ENCODE results near the gene METTL25.

The METTL25 gene

GRCh38 chr12:82461393-82461792, 103.1 kb downstream of the METTL25 start:
- H3K4me3 ChIP-seq (ENCODE audit: low read length): no peak overlapping the region
- H3K4me1 ChIP-seq (ENCODE audit: control insufficient read depth, low read depth, low read length): no peaks in the 10 kb centered on the region
- H3K79me1 ChIP-seq (ENCODE audit: low read length): no peaks in the 10 kb centered on the region
- H2BK15ac ChIP-seq (replicated peaks; ENCODE audit: low read depth): no peak overlapping the region
- H2BK5ac ChIP-seq (ENCODE audit: low read length): no peak overlapping the region
- H2BK120ac ChIP-seq (ENCODE audit: low read depth, low read length): no peak overlapping the region
- DNase-seq: no peak
- H2AK5ac ChIP-seq (ENCODE audit: low read length): no peak overlapping the region
- no peak overlapping the region for H3K4ac ChIP-seq (ENCODE audit: low read depth, low read length)
- H4K5ac ChIP-seq (ENCODE audit: low read length): no peak overlapping the region
- WGBS (ENCODE audit: extremely low coverage, insufficient coverage, low lambda C conversion rate): no CpG with 5 or more reads among the region's 1 CpG
- H3K18ac ChIP-seq (ENCODE audit: low read length): no peak overlapping the region
- no peaks in the 10 kb centered on the region for H3K36me3 ChIP-seq (ENCODE audit: control insufficient read depth, insufficient read depth, low read length)
- no peaks in the 10 kb centered on the region for H3K27me3 ChIP-seq (ENCODE audit: insufficient read depth, low read length, poor library complexity)
- H3K79me2 ChIP-seq (ENCODE audit: control insufficient read depth, insufficient read depth, low read length): no peaks in the 10 kb centered on the region
- no peak overlapping the region for H3K27ac ChIP-seq (ENCODE audit: low read depth, low read length)
- H3K23ac ChIP-seq (ENCODE audit: low read length): no peak overlapping the region
- H3K4me2 ChIP-seq (ENCODE audit: low read length): no peak overlapping the region
- H4K8ac ChIP-seq (ENCODE audit: low read depth, low read length): no peak overlapping the region
- H3K9ac ChIP-seq (ENCODE audit: low read length): no peak overlapping the region
- no peak overlapping the region for H3K56ac ChIP-seq (ENCODE audit: low read length)

GRCh38 chr12:82461836-82462235, 103.5 kb downstream of the METTL25 start:
- Histone ChIP-seq H3K27ac (ENCODE audit: low read depth, low read length) (no peak overlapping the region), H3K9ac (ENCODE audit: low read length) (no peak overlapping the region), H3K4me3 (ENCODE audit: low read length) (no peak overlapping the region), H3K18ac (ENCODE audit: low read length) (no peak overlapping the region), H2AK5ac (ENCODE audit: low read length) (no peak overlapping the region), H3K23ac (ENCODE audit: low read length) (no peak overlapping the region), H3K79me2 (ENCODE audit: control insufficient read depth, insufficient read depth, low read length) (no peaks in the 10 kb centered on the region), H3K56ac (ENCODE audit: low read length) (no peak overlapping the region), H3K4me1 (ENCODE audit: control insufficient read depth, low read depth, low read length) (no peaks in the 10 kb centered on the region), H2BK5ac (ENCODE audit: low read length) (no peak overlapping the region), H3K4ac (ENCODE audit: low read depth, low read length) (no peak overlapping the region), H3K36me3 (ENCODE audit: control insufficient read depth, insufficient read depth, low read length) (no peaks in the 10 kb centered on the region), H2BK15ac (replicated peaks; ENCODE audit: low read depth) (no peak overlapping the region), H3K27me3 (ENCODE audit: insufficient read depth, low read length, poor library complexity) (no peaks in the 10 kb centered on the region), H3K79me1 (ENCODE audit: low read length) (no peaks in the 10 kb centered on the region), H4K8ac (ENCODE audit: low read depth, low read length) (no peak overlapping the region), H3K4me2 (ENCODE audit: low read length) (no peak overlapping the region), H4K5ac (ENCODE audit: low read length) (no peak overlapping the region), H2BK120ac (ENCODE audit: low read depth, low read length) (no peak overlapping the region)
- no peak for DNase-seq
- whole genome bisulfite sequencing (ENCODE audit: extremely low coverage, insufficient coverage, low lambda C conversion rate): no CpG with 5 or more reads among the region's 3 CpGs

GRCh38 chr12:82468563-82468962, 110.2 kb downstream of the METTL25 start:
- H3K27ac ChIP-seq (ENCODE audit: low read depth, low read length): no peak overlapping the region
- no peaks in the 10 kb centered on the region for H3K36me3 ChIP-seq (ENCODE audit: control insufficient read depth, insufficient read depth, low read length)
- H3K27me3 ChIP-seq (ENCODE audit: insufficient read depth, low read length, poor library complexity): no peaks in the 10 kb centered on the region
- no peak for DNase-seq
- H3K9ac ChIP-seq (ENCODE audit: low read length): no peak overlapping the region
- no peak overlapping the region for H2AK5ac ChIP-seq (ENCODE audit: low read length)
- no peaks in the 10 kb centered on the region for H3K79me2 ChIP-seq (ENCODE audit: control insufficient read depth, insufficient read depth, low read length)
- no peak overlapping the region for H2BK5ac ChIP-seq (ENCODE audit: low read length)
- no peak overlapping the region for H3K4me2 ChIP-seq (ENCODE audit: low read length)
- no peak overlapping the region for H3K23ac ChIP-seq (ENCODE audit: low read length)
- H3K79me1 ChIP-seq (ENCODE audit: low read length): no peaks in the 10 kb centered on the region
- no CpG with 5 or more reads among the region's 4 CpGs for WGBS (ENCODE audit: extremely low coverage, insufficient coverage, low lambda C conversion rate)
- H4K8ac ChIP-seq (ENCODE audit: low read depth, low read length): no peak overlapping the region
- no peak overlapping the region for H2BK15ac ChIP-seq (replicated peaks; ENCODE audit: low read depth)
- H3K56ac ChIP-seq (ENCODE audit: low read length): no peak overlapping the region
- no peak overlapping the region for H3K18ac ChIP-seq (ENCODE audit: low read length)
- no peaks in the 10 kb centered on the region for H3K4me1 ChIP-seq (ENCODE audit: control insufficient read depth, low read depth, low read length)
- no peak overlapping the region for H3K4me3 ChIP-seq (ENCODE audit: low read length)
- no peak overlapping the region for H3K4ac ChIP-seq (ENCODE audit: low read depth, low read length)
- H2BK120ac ChIP-seq (ENCODE audit: low read depth, low read length): no peak overlapping the region
- no peak overlapping the region for H4K5ac ChIP-seq (ENCODE audit: low read length)

- no peak overlapping the region for H3K18ac ChIP-seq (ENCODE audit: low read length)
- H2BK5ac ChIP-seq (ENCODE audit: low read length): no peak overlapping the region
- H2BK120ac ChIP-seq (ENCODE audit: low read depth, low read length): no peak overlapping the region
- no peak overlapping the region for H3K9ac ChIP-seq (ENCODE audit: low read length)
- no peak overlapping the region for H3K56ac ChIP-seq (ENCODE audit: low read length)
- no peak overlapping the region for H3K4me3 ChIP-seq (ENCODE audit: low read length)
- H4K8ac ChIP-seq (ENCODE audit: low read depth, low read length): no peak overlapping the region
- H4K5ac ChIP-seq (ENCODE audit: low read length): no peak overlapping the region
- no peak overlapping the region for H2AK5ac ChIP-seq (ENCODE audit: low read length)
- H3K4me2 ChIP-seq (ENCODE audit: low read length): no peak overlapping the region
- no peak overlapping the region for H2BK15ac ChIP-seq (replicated peaks; ENCODE audit: low read depth)
- H3K79me1 ChIP-seq (ENCODE audit: low read length): no peaks in the 10 kb centered on the region
- no peaks in the 10 kb centered on the region for H3K36me3 ChIP-seq (ENCODE audit: control insufficient read depth, insufficient read depth, low read length)
- H3K79me2 ChIP-seq (ENCODE audit: control insufficient read depth, insufficient read depth, low read length): no peaks in the 10 kb centered on the region
- no peak overlapping the region for H3K23ac ChIP-seq (ENCODE audit: low read length)
- H3K27ac ChIP-seq (ENCODE audit: low read depth, low read length): no peak overlapping the region
- no peaks in the 10 kb centered on the region for H3K4me1 ChIP-seq (ENCODE audit: control insufficient read depth, low read depth, low read length)
- H3K4ac ChIP-seq (ENCODE audit: low read depth, low read length): no peak overlapping the region
- H3K27me3 ChIP-seq (ENCODE audit: insufficient read depth, low read length, poor library complexity): no peaks in the 10 kb centered on the region
- no peak for DNase-seq
Observed at GRCh38 chr12:82470906-82471512, 112.7 kb downstream of the METTL25 start.

GRCh38 chr12:82473111-82473754, 114.9 kb downstream of the METTL25 start:
- no CpG with 5 or more reads among the region's 8 CpGs for WGBS (ENCODE audit: extremely low coverage, insufficient coverage, low lambda C conversion rate)
- Histone ChIP-seq H3K4me3 (ENCODE audit: low read length) (no peak overlapping the region), H3K79me1 (ENCODE audit: low read length) (no peaks in the 10 kb centered on the region), H3K4ac (ENCODE audit: low read depth, low read length) (no peak overlapping the region), H3K27me3 (ENCODE audit: insufficient read depth, low read length, poor library complexity) (no peaks in the 10 kb centered on the region), H2BK15ac (replicated peaks; ENCODE audit: low read depth) (no peak overlapping the region), H2BK5ac (ENCODE audit: low read length) (no peak overlapping the region), H3K56ac (ENCODE audit: low read length) (no peak overlapping the region), H3K36me3 (ENCODE audit: control insufficient read depth, insufficient read depth, low read length) (no peaks in the 10 kb centered on the region), H3K23ac (ENCODE audit: low read length) (no peak overlapping the region), H4K5ac (ENCODE audit: low read length) (no peak overlapping the region), H2AK5ac (ENCODE audit: low read length) (no peak overlapping the region), H3K27ac (ENCODE audit: low read depth, low read length) (no peak overlapping the region), H3K4me2 (ENCODE audit: low read length) (no peak overlapping the region), H3K4me1 (ENCODE audit: control insufficient read depth, low read depth, low read length) (no peaks in the 10 kb centered on the region), H3K18ac (ENCODE audit: low read length) (no peak overlapping the region), H2BK120ac (ENCODE audit: low read depth, low read length) (no peak overlapping the region), H4K8ac (ENCODE audit: low read depth, low read length) (no peak overlapping the region), H3K9ac (ENCODE audit: low read length) (no peak overlapping the region), H3K79me2 (ENCODE audit: control insufficient read depth, insufficient read depth, low read length) (no peaks in the 10 kb centered on the region)
- DNase-seq: no peak

Measured in mesendoderm (in vitro differentiated cells).